Stimulated activated effector memory CD8-positive, alpha-beta T cell treated with anti-CD3 and anti-CD28 coated beads, Interleukin-12 subunit alpha, Interleukin-12 subunit beta, amount 100 ng/mL, for 72 hours (primary cell): ENCODE measurements around the gene CEMP1.
"Not testable (repeated sequence)": the region's sequence is repeated elsewhere in the genome, so short reads cannot be mapped to it uniquely, and the experiment has no call there.

Experiments
- ATAC-seq: fragments of 150-1000 bp; cut with Tn5 transposase; 2 replicates; pipeline ENCODE4 v1.10.0; 2021
- DNase-seq, 2 donors: peaks; one replicate each; pipeline ENCODE4 v3.0.0; 2021 to 2022; ENCODE audit warnings: low spot score in 2 of 2
- H3K27ac Mint-ChIP-seq: one replicate; pipeline ENCODE4 v1.8.0; 2022; ENCODE audit warnings: mild to moderate bottlenecking, mixed read lengths
- H3K36me3 Mint-ChIP-seq: one replicate; pipeline ENCODE4 v1.8.0; 2022; ENCODE audit warnings: mild to moderate bottlenecking, mixed read lengths
- H3K4me1 Mint-ChIP-seq: one replicate; pipeline ENCODE4 v1.8.0; 2022; ENCODE audit warnings: mixed read lengths
- H3K4me3 Mint-ChIP-seq: one replicate; pipeline ENCODE4 v1.8.0; 2022; ENCODE audit warnings: mild to moderate bottlenecking, mixed read lengths
- H3K9me3 Mint-ChIP-seq: one replicate; pipeline ENCODE4 v1.8.0; 2022; ENCODE audit warnings: mixed read lengths

CEMP1 gene

DNA sequence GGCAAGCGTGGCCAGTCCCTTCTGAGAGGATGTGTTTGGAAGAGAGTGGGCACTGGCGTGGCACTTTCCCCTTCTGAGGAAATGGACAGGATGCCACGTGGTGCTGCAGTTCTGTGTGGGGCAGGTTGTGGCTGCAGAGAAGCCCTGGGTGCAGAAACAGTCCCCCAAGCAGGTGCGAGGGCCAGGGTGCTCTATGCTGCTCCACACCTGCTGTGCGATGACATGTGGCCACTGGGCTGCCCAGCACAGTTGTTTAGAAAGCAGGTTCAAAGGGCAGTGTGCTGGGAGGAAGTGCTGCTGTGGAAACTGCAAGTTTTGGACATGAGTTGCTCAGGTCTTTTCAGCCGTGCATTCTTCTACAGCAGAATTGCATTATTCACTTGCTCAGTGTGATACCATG lies 10.2 kb upstream of the CEMP1 start:
- DNase-seq, ATAC-seq, H3K9me3 Mint-ChIP-seq: not testable (repeated sequence)
- H3K4me1 Mint-ChIP-seq = peaks cover 39% of the 10 kb centered on the region
- H3K4me3 Mint-ChIP-seq = peak overlapping the region; percentile 40
- H3K27ac Mint-ChIP-seq = peak overlapping the region; percentile 88
- H3K36me3 Mint-ChIP-seq = peaks cover 34% of the 10 kb centered on the region

DNA sequence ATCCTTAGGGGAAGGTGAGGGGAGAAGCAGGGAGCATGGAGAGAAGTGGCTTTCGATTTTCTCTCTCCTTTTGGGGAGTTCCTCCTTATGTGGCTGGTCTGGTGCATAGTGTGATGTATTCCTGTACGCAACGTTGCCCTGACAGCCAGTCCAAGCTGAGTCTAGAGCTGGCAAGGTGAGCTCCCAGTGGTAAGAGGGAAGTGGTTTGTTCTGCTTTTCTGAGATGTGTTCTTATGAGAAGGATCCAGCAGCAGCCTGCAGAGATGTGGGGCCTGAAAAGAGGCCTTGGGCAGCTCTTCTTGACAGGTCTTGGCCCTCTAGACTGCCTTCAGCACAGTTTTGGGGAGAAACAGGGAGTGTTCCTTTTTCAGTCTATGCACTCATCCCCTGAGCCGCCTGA lies 9.7 kb upstream of the CEMP1 start:
- not testable (repeated sequence) for H3K9me3 Mint-ChIP-seq, DNase-seq, ATAC-seq
- Mint-ChIP-seq H3K4me3 (peak overlapping the region; percentile 40), H3K27ac (peak overlapping the region; percentile 88), H3K4me1 (peaks cover 39% of the 10 kb centered on the region), H3K36me3 (peaks cover 34% of the 10 kb centered on the region)

DNA sequence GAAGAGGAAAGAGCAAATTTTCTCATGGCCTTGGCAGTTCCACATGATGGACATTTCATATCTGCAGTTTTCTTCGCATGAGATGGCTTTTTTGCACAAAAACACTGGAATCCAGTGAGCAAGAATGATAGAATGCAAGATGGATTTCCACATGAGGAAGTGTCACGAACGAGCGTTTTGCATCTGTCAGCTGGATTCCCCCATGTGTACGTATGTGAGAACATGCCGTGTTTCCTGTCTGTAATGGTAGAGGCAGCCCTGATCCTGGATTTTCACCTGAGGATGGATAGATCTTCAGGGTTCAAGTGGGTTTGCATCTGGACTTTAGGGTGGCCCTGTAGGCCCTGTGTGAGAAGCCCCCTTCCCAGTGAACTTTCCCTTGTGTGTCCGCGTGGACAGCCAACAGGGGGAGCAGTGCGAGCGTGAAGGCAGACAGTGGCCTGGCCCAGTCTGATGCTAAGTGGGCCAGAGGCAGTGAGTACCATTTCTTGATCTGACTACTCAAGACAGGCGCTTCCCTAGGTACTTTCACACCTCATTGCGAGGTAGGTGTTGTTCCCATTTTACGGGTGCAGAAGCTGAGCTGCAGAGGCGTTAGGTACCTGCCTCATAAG lies 8.7 kb upstream of the CEMP1 start:
- not testable (repeated sequence) for H3K9me3 Mint-ChIP-seq, H3K27ac Mint-ChIP-seq
- H3K36me3 Mint-ChIP-seq = peaks cover 29% of the 10 kb centered on the region
- peaks cover 33% of the 10 kb centered on the region for H3K4me1 Mint-ChIP-seq
- ATAC-seq (peak; percentile 41), DNase-seq (peak in 1 of 2 donors; percentile 70)
- peak overlapping the region; percentile 74 for H3K4me3 Mint-ChIP-seq

DNA sequence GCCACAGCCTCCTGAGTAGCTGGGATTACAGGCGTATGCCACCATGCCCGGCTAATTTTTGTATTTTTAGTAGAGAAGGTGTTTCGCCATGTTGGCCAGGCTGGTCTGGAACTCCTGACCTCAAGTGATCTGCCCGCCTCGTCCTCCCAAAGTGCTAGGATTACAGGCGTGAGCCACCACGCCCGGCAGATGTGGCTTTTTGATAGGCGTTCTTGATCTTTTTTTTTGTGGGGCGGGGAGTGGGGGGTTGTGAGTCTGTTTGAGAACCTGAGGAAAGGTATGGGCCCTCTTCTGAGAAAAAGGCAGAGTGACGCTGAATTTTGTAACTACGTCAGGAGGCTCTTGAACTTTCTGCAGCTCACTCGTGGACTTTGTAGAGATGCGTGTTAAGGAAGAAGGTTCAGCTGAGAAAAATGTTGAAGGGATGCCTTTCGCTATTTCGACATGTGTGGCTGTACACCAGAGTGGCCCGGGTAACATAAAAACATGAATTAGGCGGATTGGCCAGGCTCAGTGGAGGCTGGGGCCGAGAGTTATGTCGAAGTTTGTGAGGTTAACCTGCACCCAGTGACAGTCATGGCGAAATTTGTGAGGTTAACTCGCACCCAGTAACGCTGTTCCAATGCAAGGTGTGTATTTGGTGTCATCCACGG lies 8.1 kb upstream of the CEMP1 start:
- Mint-ChIP-seq H3K36me3 (peaks cover 22% of the 10 kb centered on the region), H3K27ac (peak overlapping the region; percentile 56), H3K4me3 (peak overlapping the region; percentile 74), H3K4me1 (peaks cover 32% of the 10 kb centered on the region)
- not testable (repeated sequence) for H3K9me3 Mint-ChIP-seq, DNase-seq, ATAC-seq

DNA sequence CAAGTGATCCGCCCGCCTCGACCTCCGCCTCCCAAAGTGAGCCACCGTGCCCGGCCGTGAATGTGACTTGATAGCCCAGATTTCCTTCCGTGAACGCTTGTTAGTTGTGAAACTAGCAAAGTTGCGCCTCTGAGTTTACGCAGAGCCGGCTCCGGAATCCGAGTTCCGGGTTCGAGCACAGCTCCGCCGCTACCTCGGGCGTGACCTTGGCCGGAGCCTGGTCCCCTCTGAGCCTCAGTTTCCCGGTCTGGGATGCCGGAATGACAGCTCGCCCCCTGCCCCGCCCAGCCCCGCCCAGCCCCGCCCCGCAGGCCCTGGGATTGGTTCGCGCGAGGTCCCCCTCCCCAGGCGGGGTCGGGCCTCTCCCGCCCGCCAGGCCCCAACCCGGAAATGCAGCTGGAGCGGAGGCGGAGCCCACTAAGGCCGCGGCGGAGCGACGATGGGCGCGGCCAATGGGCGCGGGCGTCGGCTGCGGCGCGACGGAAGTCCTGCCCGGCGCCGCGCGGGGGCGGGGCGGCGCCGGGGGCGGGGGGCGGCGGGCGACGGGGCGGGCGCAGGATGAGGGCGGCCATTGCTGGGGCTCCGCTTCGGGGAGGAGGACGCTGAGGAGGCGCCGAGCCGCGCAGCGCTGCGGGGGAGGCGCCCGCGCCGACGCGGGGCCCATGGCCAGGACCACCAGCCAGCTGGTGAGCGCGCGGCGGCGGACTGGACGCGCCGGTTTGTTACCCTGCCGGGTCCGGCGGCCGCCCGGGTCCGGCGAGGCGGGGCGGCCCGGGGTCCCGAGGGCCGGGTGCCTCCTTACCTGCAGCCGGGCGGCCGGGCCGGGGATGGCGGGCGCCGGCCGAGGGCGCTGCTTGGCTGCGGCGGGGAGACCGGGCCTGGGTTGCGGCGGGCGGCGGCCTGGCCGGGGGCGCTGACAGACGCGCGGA lies 6.5 kb upstream of the CEMP1 start, which contains the start of gene PDPK1:
TSS of gene PDPK1 (plus strand) at position 571 of the 929 bp plus-strand sequence. CDS start at position 663, 92 bp downstream.
- Mint-ChIP-seq H3K4me3 (peak within 1 kb of the TSS; percentile 74), H3K27ac (peak within 1 kb of the TSS; percentile 78), H3K4me1 (peaks cover 36% of the 10 kb centered on the region), H3K9me3 (no peaks in the 10 kb centered on the region), H3K36me3 (peaks cover 24% of the 10 kb centered on the region)
- ATAC-seq (peak; percentile 89), DNase-seq (peak; percentile 83 to 93)

DNA sequence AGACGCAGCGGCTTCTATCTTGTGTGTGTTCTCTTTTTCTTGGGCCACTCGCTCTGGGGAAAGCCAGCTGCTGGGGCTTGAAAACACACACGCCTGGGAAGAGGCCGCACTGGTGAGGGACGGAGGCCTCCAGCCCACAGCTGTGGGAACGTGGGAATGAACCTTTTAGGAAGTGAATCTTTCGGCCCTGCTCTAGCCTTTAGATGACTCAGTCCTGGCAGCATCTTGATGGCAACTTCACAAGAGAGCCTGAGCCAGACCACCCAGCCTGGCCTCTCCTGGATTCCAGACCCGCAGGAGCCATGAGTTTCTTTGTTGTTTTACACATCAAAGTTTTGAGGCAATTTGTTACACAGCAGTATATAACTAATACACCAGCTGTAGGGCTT lies 4.4 kb upstream of the CEMP1 start:
- H3K9me3 Mint-ChIP-seq = no peaks in the 10 kb centered on the region
- DNase-seq (no peak), ATAC-seq (no peak)
- H3K27ac Mint-ChIP-seq = no peak overlapping the region
- H3K4me3 Mint-ChIP-seq = peak overlapping the region; percentile 73
- peaks cover 28% of the 10 kb centered on the region for H3K36me3 Mint-ChIP-seq
- peaks cover 41% of the 10 kb centered on the region for H3K4me1 Mint-ChIP-seq

DNA sequence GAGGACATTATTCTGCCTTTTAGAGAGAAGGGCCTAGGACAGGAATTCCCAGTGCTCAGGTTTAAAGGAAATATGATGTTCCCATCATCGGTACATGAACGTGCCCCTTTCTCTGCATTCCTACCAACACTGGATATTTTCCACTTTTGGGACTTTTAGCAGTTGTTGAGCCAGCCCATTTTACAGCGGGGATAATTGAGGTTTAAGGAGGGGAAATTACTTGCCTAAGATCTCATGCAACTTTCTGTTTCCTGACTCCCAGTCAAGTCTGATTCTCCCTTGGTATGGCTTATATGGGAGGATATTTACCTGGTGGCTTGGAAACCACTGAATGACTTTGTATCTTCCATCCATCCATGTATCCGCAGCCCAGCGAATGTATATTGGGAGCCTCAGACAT lies 3.1 kb upstream of the CEMP1 start:
- Mint-ChIP-seq H3K36me3 (peaks cover 28% of the 10 kb centered on the region), H3K4me1 (peaks cover 35% of the 10 kb centered on the region), H3K4me3 (peak overlapping the region; percentile 96), H3K27ac (peak overlapping the region; percentile 48)
- ATAC-seq, H3K9me3 Mint-ChIP-seq, DNase-seq: not testable (repeated sequence)

DNA sequence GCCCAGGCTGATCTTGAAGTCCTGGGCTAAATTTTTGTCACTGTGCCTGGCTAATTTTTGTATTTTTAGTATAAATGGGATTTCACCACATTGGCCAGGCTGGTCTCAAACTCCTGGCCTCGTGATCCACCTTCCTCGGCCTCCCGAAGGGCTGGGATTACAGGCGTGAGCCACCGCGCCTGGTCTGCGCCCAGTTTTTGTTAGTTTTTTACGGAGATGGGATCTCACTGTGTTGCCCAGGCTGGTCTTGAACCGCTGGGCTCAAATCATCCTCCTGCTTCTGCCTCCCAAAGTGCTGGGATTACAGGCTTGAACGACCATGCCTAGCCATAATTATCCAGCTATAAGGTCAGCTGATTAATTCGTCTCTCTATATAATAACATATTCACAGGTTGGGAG lies 2.7 kb upstream of the CEMP1 start:
- no peaks in the 10 kb centered on the region for H3K9me3 Mint-ChIP-seq
- H3K36me3 Mint-ChIP-seq = peaks cover 28% of the 10 kb centered on the region

DNA sequence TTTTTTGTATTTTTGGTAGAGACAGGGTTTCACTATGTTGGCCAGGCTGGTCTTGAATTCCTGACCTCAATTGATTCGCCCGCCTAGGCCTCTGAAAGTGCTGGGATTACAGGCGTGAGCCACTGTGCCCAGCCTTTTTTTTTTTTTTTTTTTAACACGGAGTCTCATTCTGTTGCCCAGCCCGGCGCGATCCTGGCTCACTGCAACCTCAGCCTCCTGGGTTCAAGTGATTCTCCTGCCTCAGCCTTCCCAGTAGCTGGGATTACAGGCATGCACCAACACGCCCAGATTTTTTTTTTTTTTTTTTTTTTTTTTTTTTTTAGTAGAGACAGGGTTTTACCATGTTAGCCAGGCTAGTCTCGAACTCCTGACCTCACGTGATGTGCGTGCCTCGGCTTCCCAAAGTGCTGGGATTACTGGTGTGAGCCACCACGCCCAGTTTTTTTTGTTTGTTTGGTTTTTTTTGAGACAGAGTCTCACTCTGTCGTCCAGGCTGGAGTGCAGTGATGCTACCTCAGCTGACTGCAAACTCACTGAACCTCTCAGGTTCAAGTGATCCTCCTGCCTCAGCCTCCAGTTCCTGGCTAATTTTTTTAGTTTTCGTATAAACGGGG lies 2.0 kb upstream of the CEMP1 start:
- Mint-ChIP-seq H3K27ac (peak overlapping the region; percentile 97), H3K4me1 (peaks cover 26% of the 10 kb centered on the region), H3K36me3 (peaks cover 28% of the 10 kb centered on the region), H3K4me3 (peak overlapping the region; percentile 96)
- DNase-seq, ATAC-seq, H3K9me3 Mint-ChIP-seq: not testable (repeated sequence)

More for the DNA sequence above, 2.7 kb upstream of the CEMP1 start:
- Mint-ChIP-seq H3K27ac (peak overlapping the region; percentile 48), H3K4me1 (peaks cover 31% of the 10 kb centered on the region), H3K4me3 (peak overlapping the region; percentile 96)
- ATAC-seq (no peak), DNase-seq (no peak)

DNA sequence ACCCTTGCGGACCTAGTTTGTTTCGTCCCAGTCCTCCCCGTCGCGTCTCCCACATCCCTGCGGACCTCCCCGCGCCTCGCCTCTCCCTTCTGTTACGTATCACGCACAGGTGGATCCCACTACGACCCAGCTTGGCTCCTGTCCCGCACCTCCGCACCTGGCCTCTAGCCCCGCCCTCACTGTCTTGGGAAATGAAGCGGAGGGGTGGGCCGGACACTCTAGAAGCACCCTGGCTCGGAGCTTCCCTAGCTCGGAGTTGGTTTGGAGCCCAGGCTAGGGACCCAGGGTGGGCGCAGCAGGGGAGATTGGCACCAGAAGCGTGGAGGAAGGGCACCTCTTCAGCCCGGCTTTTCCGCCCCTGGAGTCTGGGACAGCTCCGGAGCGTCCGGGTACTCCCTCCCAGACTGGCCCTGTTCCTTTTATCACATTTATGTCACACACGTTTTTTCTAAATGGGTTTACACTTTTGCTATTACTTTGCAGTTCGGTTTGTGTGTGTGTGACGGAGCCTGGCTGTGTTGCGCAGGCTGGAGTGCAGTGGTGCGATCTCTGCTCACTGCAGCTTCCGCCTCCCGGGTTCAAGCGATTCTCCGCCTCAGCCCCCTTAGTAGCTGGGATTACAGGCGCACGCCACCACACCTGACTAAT lies 1.4 kb upstream of the CEMP1 start:
- DNase-seq = peak; percentile 54 to 86
- Mint-ChIP-seq H3K9me3 (no peaks in the 10 kb centered on the region), H3K4me1 (peaks cover 26% of the 10 kb centered on the region), H3K36me3 (peaks cover 28% of the 10 kb centered on the region), H3K27ac (peak overlapping the region; percentile 97), H3K4me3 (peak overlapping the region; percentile 96)
- ATAC-seq = peak; percentile 47

DNA sequence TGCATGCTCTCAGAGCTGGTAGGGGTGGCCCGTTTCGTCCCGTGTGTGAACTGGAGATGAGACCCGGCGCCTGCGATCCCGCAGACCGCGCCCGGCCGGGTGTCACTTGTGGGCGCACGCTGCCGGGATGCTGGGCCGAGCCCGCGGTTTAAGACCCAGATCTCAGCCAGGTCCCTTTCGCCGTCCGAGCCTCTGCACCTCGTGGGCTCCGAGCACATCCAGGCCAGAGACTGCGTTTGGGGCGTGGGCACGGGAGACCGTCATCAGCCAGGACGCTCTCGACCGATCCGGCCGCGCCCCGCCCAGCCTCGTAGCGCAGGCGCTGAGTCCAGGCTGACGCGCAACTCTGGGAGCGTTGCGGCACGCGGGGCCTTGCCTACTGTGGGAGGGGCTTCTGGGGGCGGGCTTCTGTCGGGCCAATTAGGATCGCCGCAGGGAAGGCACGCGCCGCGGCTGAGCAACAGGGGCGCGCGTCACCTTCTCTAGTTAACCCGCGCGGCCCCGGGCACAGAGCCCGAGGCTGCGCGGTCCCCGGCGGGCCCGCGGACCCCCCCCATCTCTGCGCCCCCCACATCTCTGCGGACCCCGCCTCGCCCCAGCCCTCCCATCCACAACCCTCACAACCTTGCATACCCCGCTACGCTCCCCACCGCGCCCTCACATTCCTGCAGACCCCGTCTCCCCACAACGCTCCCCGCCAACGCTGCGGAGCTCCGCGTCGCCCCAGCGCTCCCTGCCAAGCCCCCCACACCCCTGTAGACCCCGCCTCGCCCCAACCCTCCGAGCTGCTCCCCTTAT lies 687 bp upstream of the CEMP1 start:
- Mint-ChIP-seq H3K9me3 (no peaks in the 10 kb centered on the region), H3K4me3 (peak overlapping the region; percentile 96), H3K27ac (peak overlapping the region; percentile 97), H3K36me3 (peaks cover 22% of the 10 kb centered on the region), H3K4me1 (peaks cover 26% of the 10 kb centered on the region)
- DNase-seq (peak; percentile 91 to 97), ATAC-seq (peak; percentile 93)

DNA sequence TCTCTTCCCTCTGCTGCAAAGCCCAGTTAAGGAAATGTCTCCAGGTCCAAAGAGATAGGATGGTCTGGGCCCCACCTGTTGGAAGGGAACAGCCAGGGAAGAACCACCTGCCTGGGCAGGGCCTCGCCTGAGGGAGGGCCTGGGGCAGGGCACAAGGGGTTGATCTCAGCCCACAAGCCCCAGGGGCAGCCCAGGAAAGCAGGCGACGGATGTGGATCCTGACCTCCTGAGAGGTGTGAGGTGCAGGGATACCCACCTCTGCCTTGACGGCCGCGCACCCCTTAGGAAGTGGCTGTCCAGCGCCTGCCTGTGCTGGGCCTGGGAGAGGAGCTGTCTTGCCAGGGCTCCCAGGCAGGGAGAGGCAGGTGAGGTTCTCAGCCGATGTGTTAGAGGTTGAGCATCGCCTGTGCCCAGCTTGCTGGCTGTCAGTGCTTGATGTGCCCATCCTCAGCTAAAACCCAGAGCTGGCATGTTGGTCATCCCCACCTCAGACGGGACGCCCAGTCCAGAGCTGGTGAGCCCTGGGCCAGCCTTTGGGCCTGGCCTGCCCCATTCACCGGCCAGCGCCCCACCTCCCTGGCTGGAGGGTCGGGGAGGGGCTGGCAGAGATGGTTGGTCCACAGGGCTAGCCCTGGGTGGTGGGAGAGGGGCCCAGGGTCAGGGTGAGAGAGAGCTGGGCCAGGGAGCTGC lies 434 bp downstream of the CEMP1 start:
- Mint-ChIP-seq H3K9me3 (no peaks in the 10 kb centered on the region), H3K4me1 (peaks cover 26% of the 10 kb centered on the region), H3K27ac (peak overlapping the region; percentile 97), H3K36me3 (peaks cover 26% of the 10 kb centered on the region), H3K4me3 (peak overlapping the region; percentile 96)
- no peak for DNase-seq
- no peak for ATAC-seq

DNA sequence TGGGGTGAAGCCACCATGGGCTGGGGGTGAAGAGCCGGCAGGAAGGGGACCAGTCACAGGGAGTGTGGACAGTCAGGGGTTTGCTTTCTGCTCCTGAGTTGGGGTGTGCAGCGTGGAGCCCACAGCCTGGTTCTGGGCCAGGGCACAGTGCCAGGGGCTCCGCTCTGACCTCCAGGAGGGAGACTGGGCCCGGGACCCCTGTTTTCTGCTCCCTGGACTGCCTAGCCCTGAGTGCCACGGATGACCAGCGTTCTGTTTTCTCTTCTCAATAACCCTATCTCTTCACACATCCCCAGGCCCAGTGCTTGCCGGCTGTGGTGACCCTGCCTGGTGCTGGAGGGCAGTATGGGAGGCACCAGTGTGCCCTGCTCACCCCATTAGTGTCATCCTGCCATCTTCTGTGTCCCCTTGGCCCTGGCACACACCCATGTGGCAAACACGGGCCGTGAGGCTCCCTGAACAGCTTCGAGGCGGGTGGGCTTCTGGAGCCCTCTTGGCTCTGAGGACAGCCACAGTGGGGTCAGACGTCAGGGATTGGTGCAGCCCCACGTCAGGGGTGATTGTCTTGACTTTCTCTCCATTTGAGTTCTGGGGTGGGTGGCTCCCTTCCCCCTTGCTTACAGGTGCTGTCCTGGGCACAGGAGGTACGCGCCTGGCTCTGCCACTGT lies 1.1 kb downstream of the CEMP1 start:
- Mint-ChIP-seq H3K4me3 (peak overlapping the region; percentile 31), H3K36me3 (peaks cover 32% of the 10 kb centered on the region), H3K4me1 (peaks cover 26% of the 10 kb centered on the region), H3K27ac (peak overlapping the region; percentile 97), H3K9me3 (no peaks in the 10 kb centered on the region)
- ATAC-seq (no peak), DNase-seq (no peak)
